Right atrium auricular region (tissue), 2 donors: ENCODE data around the gene MIGA1. TPM values are rescaled to one million over a fixed set of nuclear protein-coding genes. Genes with fewer than 3 reads are reported as not detected.
A peak's percentile ranks its signal among the peaks of the same experiment; 100 is the strongest.

ENCODE experiments used
- DNase-seq: peaks from one replicate; pipeline ENCODE4 v3.0.0-alpha.2; 2019; ENCODE audit warnings: low spot score
- H3K27ac ChIP-seq, 2 donors: fragments of 200-600 bp; sonication (generic); 1 replicate in 1 of 2; 2 replicates in 1 of 2; pipeline ENCODE4 v1.5.1; 2016 to 2019
- H3K27me3 ChIP-seq, 2 donors: fragments of 200-600 bp; sonication (generic); one replicate each; pipeline versions ENCODE4 v1.5.1 to v1.6.0; 2017 to 2019
- H3K36me3 ChIP-seq: fragments of 200-600 bp; sonication (generic); one replicate; pipeline ENCODE4 v1.5.1; 2016
- H3K4me1 ChIP-seq, 2 donors: fragments of 200-600 bp; sonication (generic); one replicate each; pipeline versions ENCODE4 v1.5.1 to v1.6.0; 2017 to 2019
- H3K4me3 ChIP-seq, 2 donors: fragments of 200-600 bp; sonication (generic); 1 replicate in 1 of 2; 2 replicates in 1 of 2; pipeline ENCODE4 v1.5.1; 2017 to 2019; ENCODE audit warnings: mild to moderate bottlenecking in 1 of 2, moderate library complexity in 1 of 2
- H3K9me3 ChIP-seq, 2 donors: fragments of 200-600 bp; sonication (generic); one replicate each; pipeline ENCODE4 v1.5.1; 2019
- total RNA-seq, 2 donors: library from RNA; depleted of rRNA; stranded (reverse); fragments of >200 nt; gene quantifications; one replicate each; pipeline ENCODE4 v1.1.0, GENCODE V29; 2016
- TF ChIP-seq, protein P1 (sequence below), 2 donors: fragments of 200-600 bp; sonication (generic); IDR thresholded peaks; one replicate each; pipeline ENCODE4 v1.5.1; 2019; ENCODE audit warnings: antibody characterized with exemption in 2 of 2

MIGA1 gene
- total RNA-seq, 2 donors from 2014 or later: 8.5 to 10.1 TPM

DNA sequence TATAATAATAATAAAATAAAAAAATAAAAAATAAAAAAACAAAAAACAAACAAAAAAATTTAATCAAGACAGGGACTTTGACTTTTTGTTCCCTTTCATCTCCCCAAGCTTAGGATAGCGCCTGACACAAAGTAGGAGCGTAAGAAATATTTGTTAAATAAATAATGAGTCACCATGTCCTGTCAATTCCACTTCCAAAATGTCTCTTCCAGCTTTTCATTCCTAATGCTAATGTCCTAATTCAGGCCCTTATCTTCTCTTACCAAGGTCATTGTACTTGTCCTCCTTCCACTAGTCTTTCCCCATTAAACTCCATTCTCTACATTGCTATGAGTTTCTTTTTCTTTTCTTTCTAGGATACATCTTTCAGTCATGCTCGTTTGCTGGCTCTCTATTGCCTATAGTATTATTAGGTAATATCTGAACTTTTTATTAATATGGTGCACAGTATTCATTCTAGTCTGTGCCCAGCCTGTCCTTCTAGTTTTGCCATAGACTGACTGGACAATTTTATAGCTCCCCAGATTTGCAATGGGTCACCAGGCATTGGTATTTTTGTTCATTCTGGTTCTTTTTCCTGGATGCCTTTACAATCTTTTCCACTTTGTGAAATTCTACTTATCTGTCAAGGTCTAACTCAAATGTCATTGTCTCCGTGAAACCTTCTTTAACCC, 120.3 kb downstream of the MIGA1 start:
- peaks cover 0 to 11% of the 10 kb centered on the region in 2 donors for H3K4me1 ChIP-seq
- peaks cover 31% of the 10 kb centered on the region for H3K36me3 ChIP-seq
- TF ChIP-seq, protein P1, sequence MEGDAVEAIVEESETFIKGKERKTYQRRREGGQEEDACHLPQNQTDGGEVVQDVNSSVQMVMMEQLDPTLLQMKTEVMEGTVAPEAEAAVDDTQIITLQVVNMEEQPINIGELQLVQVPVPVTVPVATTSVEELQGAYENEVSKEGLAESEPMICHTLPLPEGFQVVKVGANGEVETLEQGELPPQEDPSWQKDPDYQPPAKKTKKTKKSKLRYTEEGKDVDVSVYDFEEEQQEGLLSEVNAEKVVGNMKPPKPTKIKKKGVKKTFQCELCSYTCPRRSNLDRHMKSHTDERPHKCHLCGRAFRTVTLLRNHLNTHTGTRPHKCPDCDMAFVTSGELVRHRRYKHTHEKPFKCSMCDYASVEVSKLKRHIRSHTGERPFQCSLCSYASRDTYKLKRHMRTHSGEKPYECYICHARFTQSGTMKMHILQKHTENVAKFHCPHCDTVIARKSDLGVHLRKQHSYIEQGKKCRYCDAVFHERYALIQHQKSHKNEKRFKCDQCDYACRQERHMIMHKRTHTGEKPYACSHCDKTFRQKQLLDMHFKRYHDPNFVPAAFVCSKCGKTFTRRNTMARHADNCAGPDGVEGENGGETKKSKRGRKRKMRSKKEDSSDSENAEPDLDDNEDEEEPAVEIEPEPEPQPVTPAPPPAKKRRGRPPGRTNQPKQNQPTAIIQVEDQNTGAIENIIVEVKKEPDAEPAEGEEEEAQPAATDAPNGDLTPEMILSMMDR (IDR thresholded peaks at IDR 0.05): no peak
- H3K9me3 ChIP-seq: no peaks in the 10 kb centered on the region
- H3K27me3 ChIP-seq: no peaks in the 10 kb centered on the region
- DNase-seq: no peak
- H3K4me3 ChIP-seq: peak overlapping the region; percentile 6 to 15
- peak overlapping the region in 1 of 2 donors; percentile 43 for H3K27ac ChIP-seq

DNA sequence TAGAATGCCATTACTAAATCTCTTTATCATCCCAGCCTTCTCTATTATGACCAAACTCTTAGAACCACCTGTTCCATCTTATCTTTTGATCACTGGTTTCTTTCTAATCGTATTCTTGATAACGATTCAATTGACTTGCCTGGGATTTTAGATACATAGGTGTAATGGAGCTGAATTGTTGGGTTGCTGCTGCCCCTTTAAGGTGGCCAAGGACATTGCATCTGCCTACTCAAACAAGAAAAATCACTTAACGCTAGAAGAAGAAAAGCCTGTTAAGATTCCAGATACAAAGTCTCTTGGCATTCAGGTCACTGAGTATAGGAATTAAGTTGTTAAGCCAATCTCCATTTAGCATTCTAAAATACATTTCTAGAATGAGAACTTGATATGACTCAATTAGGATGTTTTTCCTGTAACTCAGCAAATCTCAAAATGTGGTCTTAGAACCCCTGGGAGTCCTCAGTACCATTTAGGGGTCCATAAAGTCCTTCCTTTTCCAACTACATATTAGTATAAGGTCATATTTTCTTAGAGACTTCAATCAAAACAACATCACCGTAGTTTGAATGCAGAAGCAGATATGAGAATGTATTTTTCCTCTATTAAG, 121.3 kb downstream of the MIGA1 start:
- TF ChIP-seq, protein P1 (IDR thresholded peaks at IDR 0.05): peak; percentile 22 to 74
- H3K27me3 ChIP-seq: no peaks in the 10 kb centered on the region
- peak; percentile 58 for DNase-seq
- no peaks in the 10 kb centered on the region for H3K9me3 ChIP-seq
- peaks cover 23% of the 10 kb centered on the region for H3K36me3 ChIP-seq
- peak overlapping the region; percentile 12 to 43 for H3K27ac ChIP-seq
- peak overlapping the region; percentile 6 to 15 for H3K4me3 ChIP-seq
- H3K4me1 ChIP-seq: peaks cover 0 to 6% of the 10 kb centered on the region in 2 donors

DNA sequence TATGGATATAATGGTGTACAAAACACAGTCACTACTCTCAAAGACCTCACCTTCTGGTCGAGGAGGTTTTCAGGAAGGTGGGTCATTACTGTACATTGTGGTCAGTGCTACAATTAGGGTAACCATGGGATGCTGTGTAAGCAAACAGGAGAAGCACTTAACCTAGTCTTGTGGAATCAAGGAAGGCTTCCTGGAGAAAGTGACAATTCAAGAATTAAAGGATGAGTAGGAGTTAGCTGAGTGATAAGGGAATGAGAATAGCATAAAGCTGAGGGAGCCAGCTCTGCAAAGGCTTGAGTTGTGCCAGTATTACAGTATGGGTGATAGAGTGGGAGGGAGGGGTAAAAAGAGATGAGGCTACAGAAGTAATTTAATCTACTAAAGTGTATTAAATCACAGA, 126.2 kb downstream of the MIGA1 start:
- Histone ChIP-seq H3K36me3 (peaks cover 34% of the 10 kb centered on the region), H3K27ac (no peak overlapping the region), H3K4me3 (no peak overlapping the region), H3K9me3 (no peaks in the 10 kb centered on the region), H3K4me1 (no peaks in the 10 kb centered on the region), H3K27me3 (no peaks in the 10 kb centered on the region)
- DNase-seq: no peak
- TF ChIP-seq, protein P1 (IDR thresholded peaks at IDR 0.05): no peak

DNA sequence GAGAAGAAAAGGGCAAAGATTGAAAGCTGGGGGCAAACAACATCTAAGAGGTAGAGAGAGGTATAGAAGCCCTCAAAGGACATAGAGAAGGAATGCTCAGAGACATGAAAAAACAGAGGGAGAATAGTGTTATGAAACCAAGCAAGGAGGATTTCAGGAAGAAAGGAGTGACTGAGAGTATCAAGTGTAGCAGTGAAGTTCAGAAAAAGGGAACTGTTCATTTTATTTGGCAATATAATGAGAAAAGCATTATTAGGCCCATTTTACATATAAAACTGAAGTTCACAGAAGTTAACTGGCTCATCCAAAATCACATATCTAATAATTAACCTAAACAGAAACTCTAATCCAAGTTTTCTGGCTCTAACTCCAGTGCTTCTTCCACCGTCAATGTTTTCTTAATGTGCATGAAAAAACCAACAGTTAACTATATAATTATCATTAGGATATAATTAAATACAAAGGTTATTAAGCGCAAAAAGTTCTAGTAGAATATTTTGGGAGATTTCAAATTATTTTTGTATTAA, 126.6 kb downstream of the MIGA1 start:
- TF ChIP-seq, protein P1 (IDR thresholded peaks at IDR 0.05): no peak
- Histone ChIP-seq H3K27ac (no peak overlapping the region), H3K4me1 (no peaks in the 10 kb centered on the region)

DNA sequence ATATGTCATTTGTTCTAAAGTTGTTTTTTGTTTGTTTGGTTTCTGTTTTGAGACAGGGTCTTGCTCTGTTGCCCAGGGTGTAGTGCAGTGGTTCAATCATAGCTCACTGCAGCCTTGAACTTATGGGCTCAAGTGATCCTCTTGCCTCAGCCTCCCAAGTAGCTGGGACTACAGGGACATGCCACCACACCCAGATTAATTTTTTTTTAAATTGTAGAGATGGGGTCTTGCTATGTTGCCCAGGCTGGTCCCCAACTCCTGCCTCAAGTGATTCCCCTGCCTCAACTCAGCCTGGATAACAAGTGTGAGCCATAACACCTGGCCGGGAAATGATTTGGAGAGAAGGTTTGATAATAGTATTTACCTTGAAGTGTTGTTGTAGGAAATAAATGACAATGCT, 127.2 kb downstream of the MIGA1 start:
- no peaks in the 10 kb centered on the region for H3K27me3 ChIP-seq
- no peak overlapping the region for H3K27ac ChIP-seq
- no peak overlapping the region for H3K4me3 ChIP-seq
- peaks cover 40% of the 10 kb centered on the region for H3K36me3 ChIP-seq
- TF ChIP-seq, protein P1 (IDR thresholded peaks at IDR 0.05): no peak
- DNase-seq: no peak
- no peaks in the 10 kb centered on the region for H3K4me1 ChIP-seq
- no peaks in the 10 kb centered on the region for H3K9me3 ChIP-seq

More for the DNA sequence above, 126.6 kb downstream of the MIGA1 start:
- no peak for DNase-seq
- Histone ChIP-seq H3K9me3 (no peaks in the 10 kb centered on the region), H3K4me3 (no peak overlapping the region), H3K36me3 (peaks cover 38% of the 10 kb centered on the region), H3K27me3 (no peaks in the 10 kb centered on the region)
